HG03378 (cell line): ENCODE measurements around the gene PLAGL2.
"Not testable (repeated sequence)": the region's sequence is repeated elsewhere in the genome, so short reads cannot be mapped to it uniquely, and the experiment has no call there.

Source experiments
- ATAC-seq: cut with Tn5 transposase; IDR thresholded peaks from one replicate; pipeline ENCODE4 v1.9.1; 2021; ENCODE audit warnings: mild to moderate bottlenecking, moderate library complexity; ENCODE audit not compliant: unreplicated experiment

Gene PLAGL2, protein sequence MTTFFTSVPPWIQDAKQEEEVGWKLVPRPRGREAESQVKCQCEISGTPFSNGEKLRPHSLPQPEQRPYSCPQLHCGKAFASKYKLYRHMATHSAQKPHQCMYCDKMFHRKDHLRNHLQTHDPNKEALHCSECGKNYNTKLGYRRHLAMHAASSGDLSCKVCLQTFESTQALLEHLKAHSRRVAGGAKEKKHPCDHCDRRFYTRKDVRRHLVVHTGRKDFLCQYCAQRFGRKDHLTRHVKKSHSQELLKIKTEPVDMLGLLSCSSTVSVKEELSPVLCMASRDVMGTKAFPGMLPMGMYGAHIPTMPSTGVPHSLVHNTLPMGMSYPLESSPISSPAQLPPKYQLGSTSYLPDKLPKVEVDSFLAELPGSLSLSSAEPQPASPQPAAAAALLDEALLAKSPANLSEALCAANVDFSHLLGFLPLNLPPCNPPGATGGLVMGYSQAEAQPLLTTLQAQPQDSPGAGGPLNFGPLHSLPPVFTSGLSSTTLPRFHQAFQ

DNA sequence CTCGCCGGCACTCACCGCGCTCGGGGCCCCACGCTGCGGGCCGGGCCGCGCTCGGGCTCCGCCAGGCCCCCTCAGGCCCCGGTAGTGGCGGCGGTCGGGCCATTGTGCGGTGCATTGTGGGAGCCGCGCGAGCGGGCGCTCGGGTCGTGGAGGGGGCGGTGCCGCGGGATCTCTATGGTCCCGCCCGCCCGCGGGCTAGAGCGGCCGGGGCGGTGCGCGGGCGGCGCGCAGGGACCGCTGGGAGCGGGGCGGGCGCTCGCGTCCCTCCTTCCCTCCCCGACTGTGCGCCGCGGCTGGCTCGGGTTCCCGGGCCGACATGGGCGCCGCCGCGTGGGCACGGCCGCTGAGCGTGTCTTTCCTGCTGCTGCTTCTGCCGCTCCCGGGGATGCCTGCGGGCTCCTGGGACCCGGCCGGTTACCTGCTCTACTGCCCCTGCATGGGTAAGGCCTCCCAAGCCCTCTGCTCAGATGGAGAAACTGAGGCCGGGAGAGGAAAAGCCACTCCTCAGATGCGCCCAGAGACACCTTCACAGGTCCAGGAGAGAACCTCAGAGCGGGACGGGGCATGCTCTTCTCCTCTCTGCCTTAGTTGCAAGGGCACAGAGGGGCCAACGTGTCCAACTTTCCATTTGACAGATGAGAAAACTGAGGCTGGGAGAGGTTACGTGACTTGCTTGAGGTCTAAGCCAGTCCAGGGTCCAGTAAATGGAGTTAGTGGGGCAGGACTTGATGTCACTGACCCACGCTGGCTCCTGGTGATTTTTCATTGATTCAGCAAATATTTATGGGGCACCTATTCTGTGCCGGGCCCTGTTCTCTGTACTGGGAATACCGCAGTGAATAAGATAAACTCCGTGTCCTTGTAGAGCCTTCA is at the start of gene PLAGL2, which contains the start of gene POFUT1:
PLAGL2 (minus strand) TSS at position 118 of the 873 bp plus-strand sequence. CDS start 5,565 bp downstream, outside the sequence.
POFUT1 (plus strand) TSS at position 255 of the 873 bp plus-strand sequence; CDS start at position 317, 62 bp downstream.
- ATAC-seq = peak; percentile 49

DNA sequence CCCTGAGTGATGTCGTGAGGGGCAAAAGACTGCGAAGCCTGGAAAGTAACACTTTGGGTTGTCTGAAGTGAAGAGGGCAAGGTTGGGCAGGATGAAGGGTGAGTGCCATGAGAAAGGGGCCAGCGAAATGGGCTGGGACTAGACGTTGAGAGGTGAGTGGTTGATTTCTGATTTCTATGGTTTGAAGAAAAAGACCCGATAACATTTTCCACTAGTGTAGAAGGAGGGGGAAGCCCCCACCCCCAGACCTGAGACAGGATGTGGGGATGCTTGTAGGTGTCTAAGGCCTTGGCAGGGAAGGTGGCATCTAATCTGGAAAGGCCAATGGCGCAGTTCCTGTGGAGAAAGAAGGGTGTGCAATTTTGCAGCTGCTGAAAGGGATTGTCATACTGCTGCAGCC is 44.6 kb upstream of the PLAGL2 start:
- ATAC-seq = no peak

DNA sequence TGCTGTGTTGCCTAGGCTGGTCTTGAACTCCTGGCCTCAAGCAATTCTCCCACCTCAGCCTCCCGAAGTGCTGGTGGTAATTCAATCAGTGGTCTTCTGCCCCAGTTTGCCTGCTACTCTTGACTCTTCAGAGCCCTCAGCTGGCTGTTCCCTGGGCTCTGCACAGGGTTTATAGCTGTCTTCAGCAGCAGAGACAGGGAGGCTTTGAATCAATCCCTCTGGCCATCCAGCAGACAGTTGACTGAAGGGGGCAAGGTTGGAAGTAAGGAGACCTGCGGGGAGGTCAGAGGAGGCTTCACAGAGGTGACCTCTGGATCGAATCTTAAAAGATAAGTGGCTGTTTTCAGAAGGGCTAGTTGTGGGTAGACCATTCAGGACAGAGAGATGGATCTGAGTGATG is 43.9 kb upstream of the PLAGL2 start:
- no peak for ATAC-seq

DNA sequence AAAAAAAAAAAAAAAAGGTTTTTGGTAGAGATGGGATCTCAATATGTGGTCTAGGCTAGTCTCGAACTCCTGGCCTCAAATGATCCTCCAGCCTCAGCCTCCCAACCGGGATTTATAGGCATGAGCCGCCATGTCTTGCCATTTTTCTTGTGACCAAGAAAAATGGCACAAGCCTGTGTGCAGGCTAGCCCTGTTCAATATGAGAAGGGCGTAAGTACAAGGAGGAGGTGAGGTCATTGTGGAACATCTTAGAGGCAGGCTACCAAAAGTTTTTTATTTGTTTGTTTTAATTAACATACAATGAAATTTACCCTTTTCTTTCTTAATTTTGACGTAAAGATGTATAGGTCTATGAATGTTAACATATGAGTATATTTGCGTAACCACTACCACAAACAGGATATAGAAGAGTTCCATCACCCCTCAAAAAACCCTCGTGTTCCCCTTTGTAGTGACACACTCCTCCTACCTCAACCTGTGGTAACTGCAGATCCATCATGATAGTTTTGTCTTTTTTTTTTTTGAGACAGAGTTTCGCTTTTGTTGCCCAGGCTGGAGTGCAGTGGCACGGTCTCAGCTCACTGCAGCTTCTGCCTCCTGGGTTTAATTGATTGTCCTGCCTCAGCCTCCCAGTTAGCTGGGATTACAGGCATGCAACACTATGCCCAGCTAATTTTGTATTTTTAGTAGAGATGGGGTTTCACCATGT is 41.6 kb upstream of the PLAGL2 start:
- ATAC-seq = no peak

DNA sequence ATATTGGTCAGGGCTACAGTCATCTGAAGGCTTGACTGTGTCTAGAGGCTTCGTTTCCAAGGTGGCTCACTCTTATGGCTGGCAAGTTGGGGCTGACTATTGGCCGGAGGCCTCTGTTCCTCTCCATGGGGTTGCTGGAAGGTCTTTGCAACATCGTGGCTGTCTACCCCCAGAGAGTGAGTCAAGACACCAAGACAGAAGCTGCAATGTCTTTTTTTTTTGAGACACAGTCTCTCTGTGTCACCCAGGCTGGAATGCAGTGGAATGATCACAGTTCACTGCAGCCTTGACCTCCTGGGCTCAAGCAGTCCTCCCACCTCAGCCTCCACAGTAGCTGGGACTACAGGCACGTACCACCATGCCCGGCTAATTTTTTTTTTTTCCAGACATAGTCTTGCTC is 40.5 kb upstream of the PLAGL2 start:
- ATAC-seq = no peak

DNA sequence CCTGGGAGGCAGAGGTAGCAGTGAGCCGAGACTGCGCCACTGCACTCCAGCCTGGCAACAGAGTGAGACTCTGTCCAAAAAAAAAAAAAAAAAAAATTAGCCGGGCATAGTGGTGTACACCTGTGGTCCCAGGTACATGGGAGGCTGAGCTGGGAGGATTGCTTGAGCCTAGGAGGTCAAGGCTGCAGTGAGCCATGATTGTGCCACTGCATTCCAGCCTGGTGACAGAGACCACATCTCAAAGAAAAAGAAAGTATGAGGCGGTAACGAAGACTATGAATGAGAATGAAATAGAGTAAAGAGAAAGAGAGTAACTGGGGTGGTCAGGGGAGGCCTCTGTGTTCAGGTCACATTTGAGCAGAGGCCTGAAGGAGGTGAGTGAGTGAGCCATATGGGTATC is 38.7 kb upstream of the PLAGL2 start:
- not testable (repeated sequence) for ATAC-seq

DNA sequence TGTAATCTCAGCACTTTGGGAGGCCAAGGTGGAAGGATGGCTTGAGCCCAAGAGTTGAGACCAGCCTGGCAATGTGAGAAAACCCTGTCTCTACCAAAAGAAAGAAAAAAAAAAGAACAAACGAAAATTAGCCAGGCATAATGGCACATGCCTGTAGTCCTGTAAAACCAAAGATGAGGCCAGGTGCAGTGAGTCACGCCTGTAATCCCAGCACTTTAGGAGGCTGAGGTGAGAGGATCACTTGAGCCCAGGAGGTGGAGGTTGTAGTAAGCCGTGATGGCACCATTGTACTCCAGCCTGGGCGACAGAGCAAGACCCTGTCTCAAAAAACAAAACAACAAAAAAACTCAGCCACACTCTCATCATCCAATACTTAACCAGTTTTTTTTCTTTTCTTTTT is 37.4 kb upstream of the PLAGL2 start:
- ATAC-seq = no peak

DNA sequence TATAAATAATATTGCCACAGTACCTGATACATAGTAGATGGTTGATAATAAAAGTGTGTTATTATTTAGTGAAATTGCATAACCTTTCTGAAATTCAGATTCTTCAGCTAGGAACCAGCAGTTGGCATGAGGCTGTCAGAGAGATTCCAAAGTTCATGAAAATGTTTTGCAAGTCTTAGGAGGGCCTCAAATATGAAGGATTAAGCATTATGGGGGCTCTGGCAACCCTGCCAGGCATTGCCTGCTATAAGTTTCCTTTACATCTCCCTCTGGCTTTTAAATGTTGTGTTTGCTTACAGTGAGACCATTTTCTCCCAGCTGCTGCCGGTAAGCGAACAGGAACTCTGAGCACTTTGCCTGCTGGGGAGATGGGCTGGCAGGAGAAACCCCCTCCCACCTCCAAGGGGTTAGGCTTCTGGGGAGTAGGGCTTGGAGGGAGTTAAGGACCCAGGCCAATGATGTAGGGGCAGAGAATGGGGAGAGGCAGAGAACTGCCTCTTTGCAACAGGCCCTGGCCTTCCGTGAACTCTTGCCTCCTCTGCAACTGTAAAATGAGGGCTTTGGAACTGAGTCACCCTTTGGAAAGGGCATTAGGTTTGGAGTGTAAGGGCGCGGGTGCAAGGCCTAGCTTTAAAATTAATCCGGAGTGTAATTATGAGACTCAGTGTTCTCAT is 36.7 kb upstream of the PLAGL2 start:
- no peak for ATAC-seq

DNA sequence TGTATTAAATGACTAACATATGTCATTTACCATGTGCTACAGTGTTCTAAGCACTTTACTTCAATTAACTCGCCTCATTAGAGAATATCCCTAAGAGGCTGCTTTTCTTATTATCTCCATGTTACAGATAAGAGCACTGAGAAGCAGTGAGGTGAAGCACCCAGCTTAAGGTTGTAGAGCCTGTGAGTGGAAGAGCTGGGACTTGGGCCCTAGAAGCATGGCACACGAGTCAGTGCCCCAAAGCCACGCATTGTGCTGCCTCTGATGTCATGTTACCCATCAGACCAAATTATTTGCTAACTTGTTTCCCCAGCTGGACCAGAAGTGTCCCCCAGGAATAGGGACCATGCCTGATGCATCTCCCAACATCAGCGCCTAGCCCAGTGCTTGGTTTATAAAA is 34.3 kb upstream of the PLAGL2 start:
- ATAC-seq = no peak

DNA sequence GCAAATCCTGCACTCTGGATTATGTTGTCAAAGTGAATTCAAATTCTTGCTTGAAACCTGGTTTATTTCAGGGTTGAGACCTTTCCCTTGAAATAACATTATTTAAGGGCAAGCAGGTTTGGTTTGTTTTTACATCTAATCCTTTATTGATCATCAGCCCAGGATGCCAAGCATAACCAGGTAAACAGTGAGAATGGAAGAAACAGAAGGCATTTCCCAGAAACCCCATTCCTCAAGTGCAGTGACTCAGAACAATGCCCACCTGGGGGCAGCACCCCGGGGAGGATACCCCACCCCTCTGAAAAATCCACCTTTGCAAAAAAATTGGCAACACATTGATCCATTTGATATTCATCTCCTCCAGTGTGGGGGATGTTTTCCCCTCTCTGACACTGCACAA is 32.7 kb upstream of the PLAGL2 start:
- no peak for ATAC-seq

DNA sequence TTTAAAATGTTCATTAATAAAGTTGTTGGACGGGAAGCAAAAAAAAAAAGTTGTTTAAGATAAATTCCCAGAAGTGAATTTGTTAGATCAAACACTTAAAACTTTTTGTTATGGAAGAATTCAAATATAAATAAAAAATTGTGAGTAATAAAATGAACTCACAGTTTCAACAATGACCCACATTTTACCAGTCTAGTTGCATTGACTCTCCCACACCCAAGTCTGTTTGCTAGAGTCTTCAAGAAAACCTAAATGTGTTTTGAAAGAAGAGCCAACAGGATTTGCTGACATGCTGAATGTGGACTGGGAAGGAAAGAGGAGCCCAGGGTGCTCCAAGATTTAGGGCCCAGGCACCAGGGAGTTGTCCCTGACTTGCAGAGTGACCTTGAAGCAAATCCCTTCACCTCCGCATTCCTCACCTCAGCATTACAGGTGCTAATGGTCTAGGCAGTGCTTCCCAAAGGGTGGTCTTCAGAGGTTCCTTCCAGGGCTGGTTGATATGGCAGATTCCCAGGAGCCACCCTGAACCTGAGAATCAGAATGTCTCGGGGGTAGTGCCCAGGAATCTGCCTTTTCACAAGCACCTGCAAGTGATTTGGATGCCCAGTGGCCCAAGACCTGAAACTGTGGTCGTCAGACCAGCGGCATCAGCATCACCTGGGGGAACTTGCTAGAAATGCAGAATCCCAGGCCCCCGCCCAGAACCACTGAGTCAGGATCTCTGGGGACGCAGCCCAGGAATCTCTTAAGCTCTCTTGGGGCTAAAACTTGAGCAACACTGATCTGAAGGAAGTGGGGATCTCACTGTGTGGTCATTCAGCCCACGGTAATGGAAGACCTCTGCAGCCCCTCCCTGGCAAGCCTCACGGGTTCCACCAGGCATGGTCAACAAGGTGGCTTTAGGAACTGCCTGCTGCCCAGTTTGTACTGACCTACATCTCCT is 31.2 kb upstream of the PLAGL2 start:
- ATAC-seq = no peak

DNA sequence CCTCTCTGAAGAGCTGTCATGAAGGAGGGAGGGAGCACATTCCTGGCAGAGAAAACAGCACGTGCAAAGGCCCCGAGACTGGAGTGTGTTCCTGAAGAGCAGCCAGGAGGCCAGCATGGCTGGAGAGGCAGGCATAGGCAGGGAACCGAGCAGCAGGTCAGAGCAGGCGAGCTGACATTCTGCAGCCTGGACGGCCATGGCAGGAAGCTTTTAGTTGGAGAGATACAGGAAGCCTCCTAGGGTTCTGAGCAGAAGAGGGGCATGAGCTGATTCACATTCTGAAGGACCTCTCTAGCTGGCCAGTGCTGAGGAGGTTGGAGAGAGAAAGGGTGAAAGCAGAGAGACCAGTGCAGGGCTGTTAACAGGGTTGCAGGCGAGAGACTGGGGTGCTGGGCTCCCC is 29.9 kb upstream of the PLAGL2 start:
- ATAC-seq = no peak

DNA sequence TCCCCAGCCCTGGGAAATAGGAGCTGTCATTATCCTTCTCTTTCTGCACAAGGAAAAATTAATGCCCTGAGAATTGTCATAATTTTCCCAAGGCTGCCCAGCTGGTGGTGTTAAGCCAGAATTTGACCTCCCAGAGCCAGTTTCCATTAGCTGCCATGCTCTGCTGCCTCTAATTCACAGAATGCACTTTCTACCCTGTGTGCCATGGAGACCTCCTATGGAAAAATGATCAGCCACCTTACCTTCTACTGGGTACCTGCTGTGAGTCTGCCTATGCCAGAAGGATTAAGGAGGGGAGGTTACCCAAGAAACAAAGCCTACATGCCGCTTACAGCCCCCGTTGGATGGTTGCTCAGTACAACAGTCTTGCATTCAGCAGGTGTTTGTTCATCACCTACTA is 29.3 kb upstream of the PLAGL2 start:
- ATAC-seq = no peak

DNA sequence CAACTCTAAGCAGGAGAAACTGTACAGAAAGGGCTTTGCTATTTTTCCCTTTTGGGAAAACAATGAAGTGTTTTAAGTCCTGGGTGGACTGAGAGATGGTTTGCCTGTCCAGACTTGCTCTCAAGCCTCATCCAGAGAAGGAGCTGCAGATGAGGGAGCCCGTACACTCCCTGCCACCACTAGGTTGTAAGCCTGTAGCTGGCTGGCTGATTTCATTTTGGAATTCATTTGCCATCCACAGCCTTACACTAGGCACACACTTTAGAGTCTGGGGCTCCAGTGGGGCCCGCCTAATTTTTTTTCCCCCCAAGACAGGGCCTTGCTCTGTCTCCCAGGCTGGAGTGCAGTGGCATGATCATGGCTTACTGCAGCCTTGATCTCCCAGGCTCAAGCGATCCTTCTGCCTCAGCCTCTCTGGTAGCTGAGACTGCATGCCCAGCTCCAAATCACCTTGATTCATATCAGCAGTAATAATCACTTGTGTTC is 28.5 kb upstream of the PLAGL2 start:
- no peak for ATAC-seq

DNA sequence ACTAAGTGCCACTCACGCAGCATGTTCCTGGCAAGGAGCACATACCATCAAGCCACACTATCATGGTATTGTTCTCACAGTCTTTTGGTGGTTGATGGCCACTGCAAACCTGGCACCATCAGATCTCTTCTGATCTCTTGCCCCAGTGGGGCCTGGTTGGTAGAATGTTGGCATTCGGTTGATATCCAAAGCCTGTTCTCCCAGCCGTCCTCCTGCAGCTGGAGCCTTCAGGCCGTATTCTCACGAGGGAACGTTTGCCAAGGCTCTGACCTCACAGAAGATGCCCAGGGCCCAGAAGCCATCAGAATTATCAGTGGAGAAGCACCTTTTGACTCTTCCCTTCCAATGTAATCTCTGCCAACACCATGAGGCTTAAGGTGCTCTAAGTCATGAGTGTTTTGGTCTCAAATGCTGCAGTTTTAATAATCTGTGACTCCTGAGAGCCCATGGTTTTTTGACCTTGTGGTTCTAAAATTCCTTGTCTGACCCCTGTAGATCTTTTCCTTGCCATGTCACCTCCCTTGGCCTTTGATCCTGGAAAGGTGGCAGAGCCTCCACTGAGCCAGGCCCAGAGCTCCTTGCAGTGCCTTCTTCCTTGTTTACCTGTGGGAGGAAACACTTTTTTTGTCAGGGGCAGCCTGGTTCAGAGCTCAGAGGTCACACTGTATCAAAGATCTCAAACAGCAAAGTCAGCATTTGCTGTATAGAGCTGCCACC is 27.9 kb upstream of the PLAGL2 start:
- ATAC-seq = no peak

DNA sequence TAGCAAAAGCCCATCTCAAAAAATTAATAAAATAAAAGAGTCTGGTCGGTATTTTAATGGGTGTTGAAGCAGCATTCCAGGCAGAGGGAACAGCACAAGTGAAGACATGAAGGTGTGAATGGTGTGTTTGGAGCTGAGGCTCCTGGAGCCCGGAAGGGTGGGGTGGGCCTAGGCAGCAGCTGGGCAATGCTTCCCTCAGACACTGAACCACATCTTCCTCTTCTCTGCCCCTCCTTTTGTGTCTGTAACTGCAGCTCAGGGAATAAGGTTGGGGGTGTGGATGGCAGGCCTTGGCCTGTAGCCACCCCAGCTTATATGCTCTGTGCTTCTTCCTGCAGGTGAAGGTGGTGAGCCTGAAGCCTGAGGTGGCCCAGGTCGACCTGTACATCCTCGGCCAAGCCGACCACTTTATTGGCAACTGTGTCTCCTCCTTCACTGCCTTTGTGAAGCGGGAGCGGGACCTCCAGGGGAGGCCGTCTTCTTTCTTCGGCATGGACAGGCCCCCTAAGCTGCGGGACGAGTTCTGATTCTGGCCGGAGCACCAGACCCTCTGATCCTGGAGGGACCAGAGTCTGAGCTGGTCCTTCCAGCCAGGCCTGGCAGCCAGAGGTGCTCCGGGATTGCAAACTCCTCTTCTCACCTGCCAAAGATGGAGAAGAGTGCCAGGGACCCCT is 26.7 kb upstream of the PLAGL2 start:
- ATAC-seq = no peak

DNA sequence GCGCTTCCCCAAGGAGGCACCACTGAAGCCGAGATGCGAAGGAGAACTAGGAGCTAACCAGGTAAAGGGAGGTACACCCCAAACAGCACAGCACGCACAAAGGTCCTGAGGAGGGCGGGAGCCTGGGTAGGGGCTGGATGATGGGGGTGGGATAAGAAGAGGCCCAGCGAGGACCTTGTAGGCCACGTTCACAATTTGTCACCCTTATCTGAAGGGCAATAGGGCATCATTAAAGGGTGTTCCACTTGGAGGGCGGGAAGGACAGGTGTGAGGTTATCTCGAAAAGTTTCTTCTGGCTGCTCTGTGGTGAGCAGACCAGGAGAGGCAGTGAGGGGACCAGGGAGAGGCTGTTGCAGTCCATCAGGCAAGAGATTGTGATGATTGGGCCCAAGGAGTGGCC is 25.7 kb upstream of the PLAGL2 start:
- no peak for ATAC-seq

DNA sequence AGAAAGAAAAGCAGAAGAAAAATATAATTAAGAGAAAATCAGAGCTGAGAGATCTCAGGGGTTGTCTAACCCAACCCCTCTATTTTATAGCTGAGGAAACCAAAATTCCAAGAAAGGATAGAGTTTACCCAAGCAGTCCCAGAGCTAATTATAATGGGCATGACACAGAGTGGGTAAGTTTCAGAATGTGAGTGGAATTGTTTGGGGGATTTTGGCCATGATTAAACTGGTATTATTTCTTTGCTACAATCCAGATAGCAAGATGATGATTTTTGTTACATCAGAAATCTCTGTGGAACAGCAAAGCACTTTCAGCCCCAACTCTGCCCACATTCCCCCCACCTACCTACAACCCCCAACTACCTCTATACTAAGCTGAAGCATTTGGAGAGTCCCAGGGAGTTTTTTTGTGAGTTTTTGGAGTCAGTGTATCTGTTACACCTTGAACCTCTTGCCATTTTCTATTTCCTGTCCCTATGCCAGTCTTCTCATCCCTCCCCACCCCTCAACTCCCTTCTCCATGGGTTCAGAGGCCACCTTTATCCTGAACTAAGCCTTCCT is 24.9 kb upstream of the PLAGL2 start:
- ATAC-seq = no peak
